C4-2B (cell line): ENCODE measurements around the gene SERHL2.

ENCODE experiments used
- CTCF ChIP-seq: fragments of 450-650 bp; conservative IDR thresholded peaks from 2 replicates; pipeline ENCODE4 v1.5.1; 2017; ENCODE audit warnings: mild to moderate bottlenecking
- ZFX ChIP-seq: fragments of 450-650 bp; IDR thresholded peaks from 2 replicates; pipeline ENCODE4 v1.6.1; 2017

DNA sequence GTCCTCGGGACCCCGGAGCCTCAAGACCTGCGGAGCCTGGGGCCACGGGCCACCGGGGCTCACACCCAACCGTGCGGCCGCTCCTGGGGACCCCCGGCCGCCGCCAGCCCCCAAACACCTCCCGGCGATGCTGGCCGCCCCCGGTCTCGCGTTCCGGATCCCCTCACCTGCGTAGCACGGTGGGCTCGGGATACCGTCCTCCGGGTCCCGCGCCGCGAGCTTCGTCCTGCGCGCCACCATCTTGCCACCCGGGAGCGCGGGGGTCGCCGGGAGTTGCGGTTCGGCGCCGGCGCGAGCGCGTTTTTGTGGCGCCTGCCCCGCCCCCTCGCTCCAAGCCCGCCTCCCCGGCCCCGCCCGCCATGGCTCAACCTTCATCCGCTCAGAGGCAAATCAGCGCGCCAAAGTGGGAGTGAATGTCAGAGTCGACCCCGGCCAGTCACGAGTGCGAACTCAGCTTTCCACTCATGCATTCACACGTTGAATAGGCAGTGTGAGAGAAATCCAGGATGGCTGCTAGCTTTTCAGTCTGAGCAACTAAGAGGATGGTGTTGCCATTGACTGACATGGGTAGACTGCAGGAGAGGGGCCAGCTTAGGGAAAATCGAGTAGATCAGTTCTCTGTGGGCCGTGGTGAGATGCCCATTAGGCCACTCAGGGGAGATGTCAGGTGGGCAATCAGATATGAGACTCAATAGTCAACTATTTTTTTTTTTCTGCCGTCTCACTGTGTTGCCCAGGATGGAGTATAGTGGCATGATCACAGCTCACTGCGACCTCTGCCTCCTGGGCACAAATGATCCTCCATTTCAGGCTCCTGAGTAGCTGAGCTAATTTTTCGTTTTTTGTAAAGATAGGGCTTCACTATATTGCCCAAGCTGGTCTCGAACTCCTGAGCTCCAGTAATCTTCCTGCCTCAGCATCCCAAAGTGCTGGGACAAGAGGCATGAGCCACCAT lies 28.3 kb downstream of the SERHL2 start:
- TF ChIP-seq CTCF (no peak), ZFX (no peak)
